IPS DF 6.9 (cell line): Measurements from ENCODE around the gene RTL9.
"Not testable (repeated sequence)": the region's sequence is repeated elsewhere in the genome, so short reads cannot be mapped to it uniquely, and the experiment has no call there.

Source experiments
- DNase-seq: peaks from one replicate; pipeline ENCODE4 v3.0.0-alpha.2; 2013; ENCODE audit warnings: low read depth, low spot score
- H3K27ac ChIP-seq: one replicate; pipeline ENCODE4 v1.5.1; 2013; ENCODE audit warnings: low read length, control low read depth
- H3K27me3 ChIP-seq: 2 replicates; pipeline ENCODE4 v1.6.1; 2013; ENCODE audit warnings: mild to moderate bottlenecking, low read length; ENCODE audit not compliant: control insufficient read depth, insufficient read depth
- H3K36me3 ChIP-seq: 2 replicates; pipeline ENCODE4 v1.6.1; 2013; ENCODE audit warnings: low read length; ENCODE audit not compliant: control insufficient read depth, insufficient read depth
- H3K4me1 ChIP-seq: 2 replicates; pipeline ENCODE4 v1.6.1; 2013; ENCODE audit warnings: low read length; ENCODE audit not compliant: control insufficient read depth, insufficient read depth
- H3K4me3 ChIP-seq: 2 replicates; pipeline ENCODE4 v1.5.1; 2013; ENCODE audit warnings: mild to moderate bottlenecking, low read length
- H3K9me3 ChIP-seq: 2 replicates; pipeline ENCODE4 v1.6.1; 2013; ENCODE audit warnings: low read length, inconsistent platforms; ENCODE audit not compliant: control insufficient read depth, insufficient read depth
- WGBS: extraction: QIAGEN DNeasy Blood & Tissue Kit; methylation state at CpG from one replicate; pipeline ENCODE4 v1.1.7; 2013; ENCODE audit warnings: mixed read lengths, missing lambda C conversion rate; ENCODE audit not compliant: insufficient read length, insufficient coverage; 5-methylcytosine and 5-hydroxymethylcytosine counted together

RTL9 gene

GRCh38 chrX:110320381-110320987 is 38.2 kb upstream of the RTL9 start:
- Histone ChIP-seq H3K27ac (no peak overlapping the region), H3K4me3 (no peak overlapping the region), H3K36me3 (no peaks in the 10 kb centered on the region), H3K9me3 (no peaks in the 10 kb centered on the region), H3K4me1 (no peaks in the 10 kb centered on the region), H3K27me3 (no peaks in the 10 kb centered on the region)
- DNase-seq, result no peak
- WGBS, result no CpG with 5 or more reads among the region's 3 CpGs

DNA sequence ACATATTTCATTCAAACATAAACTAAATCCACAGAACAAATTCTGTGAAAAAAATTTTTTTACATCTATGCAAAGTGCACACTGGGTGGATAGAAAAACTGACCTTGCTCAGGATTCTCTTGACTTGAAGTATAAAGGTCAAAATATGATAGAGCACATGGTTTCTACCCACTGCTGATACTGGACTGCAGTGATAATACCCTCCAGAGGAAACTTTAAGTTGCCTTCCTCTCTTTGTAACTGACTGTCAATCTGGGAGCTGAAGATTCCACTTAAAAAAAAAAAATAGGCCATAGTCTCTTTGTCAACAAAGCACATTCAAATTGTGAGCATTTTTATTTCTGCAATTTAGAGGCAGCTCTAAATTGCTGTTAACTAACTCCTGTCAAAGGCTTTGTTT is 37.6 kb upstream of the RTL9 start:
- H3K4me3 ChIP-seq, result no peak overlapping the region
- H3K9me3 ChIP-seq, result no peaks in the 10 kb centered on the region
- H3K36me3 ChIP-seq, result no peaks in the 10 kb centered on the region
- H3K27me3 ChIP-seq, result no peaks in the 10 kb centered on the region
- no peaks in the 10 kb centered on the region for H3K4me1 ChIP-seq
- no peak overlapping the region for H3K27ac ChIP-seq
- DNase-seq, result no peak

- WGBS, result no CpG with 5 or more reads among the region's 3 CpGs
- Histone ChIP-seq H3K36me3 (no peaks in the 10 kb centered on the region), H3K9me3 (no peaks in the 10 kb centered on the region), H3K4me1 (no peaks in the 10 kb centered on the region), H3K27ac (no peak overlapping the region), H3K4me3 (no peak overlapping the region), H3K27me3 (no peaks in the 10 kb centered on the region)
- no peak for DNase-seq
Observed at GRCh38 chrX:110321670-110322069, 37.0 kb upstream of the RTL9 start.

GRCh38 chrX:110322603-110323002 is 36.0 kb upstream of the RTL9 start:
- WGBS, result no CpG with 5 or more reads among the region's 4 CpGs
- DNase-seq, result no peak
- Histone ChIP-seq H3K4me1 (no peaks in the 10 kb centered on the region), H3K4me3 (no peak overlapping the region), H3K36me3 (no peaks in the 10 kb centered on the region), H3K9me3 (no peaks in the 10 kb centered on the region), H3K27me3 (no peaks in the 10 kb centered on the region), H3K27ac (no peak overlapping the region)

- H3K4me3 ChIP-seq, result no peak overlapping the region
Observed at GRCh38 chrX:110326712-110327111, 31.9 kb upstream of the RTL9 start.

DNA sequence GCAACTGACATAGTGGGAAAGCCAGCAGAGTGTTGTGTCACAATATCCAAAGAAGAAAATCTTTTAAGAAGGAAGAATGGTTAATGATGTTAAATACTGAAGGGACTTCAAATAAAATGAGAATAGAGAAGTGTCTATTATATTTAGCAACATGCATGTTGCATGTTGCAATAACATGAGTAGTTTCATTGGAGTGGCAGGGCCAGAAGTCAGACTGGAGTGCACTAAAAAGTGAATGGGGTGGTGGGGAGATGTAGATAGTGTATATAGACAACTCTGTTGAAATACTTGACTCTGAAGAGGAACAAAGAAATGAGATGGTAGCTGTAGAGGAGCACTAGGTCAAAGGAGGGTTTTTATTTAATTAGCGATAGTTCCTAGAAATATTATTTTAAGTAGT is 31.3 kb upstream of the RTL9 start:
- WGBS, result no CpG with 5 or more reads among the region's 1 CpG
- Histone ChIP-seq H3K36me3 (no peaks in the 10 kb centered on the region), H3K27ac (no peak overlapping the region), H3K9me3 (no peaks in the 10 kb centered on the region), H3K4me3 (no peak overlapping the region), H3K27me3 (no peaks in the 10 kb centered on the region), H3K4me1 (no peaks in the 10 kb centered on the region)
- DNase-seq, result no peak

More at GRCh38 chrX:110326712-110327111, 31.9 kb upstream of the RTL9 start:
- H3K27ac ChIP-seq, result no peak overlapping the region
- DNase-seq, result no peak
- no CpG with 5 or more reads among the region's 4 CpGs for WGBS
- no peaks in the 10 kb centered on the region for H3K36me3 ChIP-seq
- no peaks in the 10 kb centered on the region for H3K4me1 ChIP-seq
- no peaks in the 10 kb centered on the region for H3K9me3 ChIP-seq
- no peaks in the 10 kb centered on the region for H3K27me3 ChIP-seq

GRCh38 chrX:110328613-110329012 is 30.0 kb upstream of the RTL9 start:
- no CpG with 5 or more reads among the region's 1 CpG for WGBS
- not testable (repeated sequence) for H3K9me3 ChIP-seq, H3K27me3 ChIP-seq, H3K4me3 ChIP-seq, H3K27ac ChIP-seq, H3K36me3 ChIP-seq, H3K4me1 ChIP-seq, DNase-seq

GRCh38 chrX:110331444-110332030 is 27.1 kb upstream of the RTL9 start:
- no peaks in the 10 kb centered on the region for H3K9me3 ChIP-seq
- no peaks in the 10 kb centered on the region for H3K27me3 ChIP-seq
- no peak overlapping the region for H3K27ac ChIP-seq
- H3K36me3 ChIP-seq, result no peaks in the 10 kb centered on the region
- no peak overlapping the region for H3K4me3 ChIP-seq
- WGBS, result no CpG with 5 or more reads among the region's 3 CpGs
- H3K4me1 ChIP-seq, result no peaks in the 10 kb centered on the region
- DNase-seq, result no peak

- H3K36me3 ChIP-seq, H3K27me3 ChIP-seq, H3K27ac ChIP-seq, DNase-seq, H3K9me3 ChIP-seq, H3K4me3 ChIP-seq, H3K4me1 ChIP-seq: not testable (repeated sequence)
- WGBS, result no CpG with 5 or more reads among the region's 1 CpG
Observed at GRCh38 chrX:110333458-110333857, 25.2 kb upstream of the RTL9 start.

GRCh38 chrX:110338935-110339334 is 19.7 kb upstream of the RTL9 start:
- H3K27ac ChIP-seq, result no peak overlapping the region
- no peaks in the 10 kb centered on the region for H3K9me3 ChIP-seq
- no peaks in the 10 kb centered on the region for H3K27me3 ChIP-seq
- no peak overlapping the region for H3K4me3 ChIP-seq
- WGBS, result no CpG with 5 or more reads among the region's 4 CpGs
- H3K36me3 ChIP-seq, result no peaks in the 10 kb centered on the region
- H3K4me1 ChIP-seq, result no peaks in the 10 kb centered on the region
- no peak for DNase-seq
